Esophagus muscularis mucosa (tissue), 4 donors: Measurements from ENCODE around the gene RCBTB2. TPM values are rescaled to one million over a fixed set of nuclear protein-coding genes. Genes with fewer than 3 reads are reported as not detected.
A peak's percentile ranks its signal among the peaks of the same experiment; 100 is the strongest.

Experiments used
- DNase-seq: peaks from one replicate; pipeline ENCODE4 v3.0.0-alpha.2; 2017; ENCODE audit errors: extremely low spot score
- H3K27ac ChIP-seq, 4 donors: fragments of 200-600 bp; sonication (generic); replicated peaks in 1 of 4; 1 replicate in 3 of 4; 2 replicates in 1 of 4; pipeline ENCODE4 v1.5.1; 2016 to 2019; ENCODE audit warnings: mild to moderate bottlenecking in 1 of 4
- H3K27me3 ChIP-seq, 4 donors: fragments of 200-600 bp; sonication (generic); one replicate each; pipeline versions ENCODE4 v1.5.1 to v1.6.0; 2016 to 2019
- H3K36me3 ChIP-seq, 4 donors: fragments of 200-600 bp; sonication (generic); one replicate each; pipeline ENCODE4 v1.5.1; 2016 to 2019
- H3K4me1 ChIP-seq, 4 donors: fragments of 200-600 bp; sonication (generic); one replicate each; pipeline ENCODE4 v1.5.1; 2016 to 2019
- H3K4me3 ChIP-seq, 4 donors: fragments of 200-600 bp; sonication (generic); 1 replicate in 2 of 4; 2 replicates in 2 of 4; pipeline ENCODE4 v1.5.1; 2016 to 2019; ENCODE audit warnings: mild to moderate bottlenecking in 4 of 4, moderate library complexity in 1 of 4
- H3K9me3 ChIP-seq, 4 donors: fragments of 200-600 bp; sonication (generic); 1 replicate in 3 of 4; 2 replicates in 1 of 4; pipeline ENCODE4 v1.5.1; 2016 to 2019
- CTCF ChIP-seq, 3 experiments: fragments of 200-600 bp in 2 of 3; fragments of 450-650 bp in 1 of 3; sonication (generic) in 2 of 3; IDR thresholded peaks; one replicate each; pipeline ENCODE4 v1.5.1; 2017 to 2019; ENCODE audit warnings: antibody characterized with exemption in 3 of 3, mild to moderate bottlenecking in 2 of 3, moderate library complexity in 1 of 3
- EP300 ChIP-seq: sonication (generic); formaldehyde crosslinking; IDR thresholded peaks from one replicate; pipeline ENCODE4 v1.6.1; 2017; ENCODE audit warnings: antibody characterized with exemption
- POLR2A ChIP-seq: fragments of 450-650 bp; IDR thresholded peaks from one replicate; pipeline ENCODE4 v1.6.1; 2017; ENCODE audit warnings: antibody characterized with exemption, moderate library complexity, mild to moderate bottlenecking, low read depth
- POLR2AphosphoS5 ChIP-seq, 2 donors: sonication (generic); formaldehyde crosslinking; IDR thresholded peaks; one replicate each; pipeline ENCODE4 v1.6.1; 2017; ENCODE audit warnings: antibody characterized with exemption in 2 of 2
- WGBS: methylation state at CpG from one replicate; pipeline ENCODE4 v1.1.5; 2018; 5-methylcytosine and 5-hydroxymethylcytosine counted together
- intact Hi-C: fragments of 100-400 bp; cut with DNase I; formaldehyde crosslinking; loops from one replicate; pipeline ENCODE4 v1.15.1; 2023
- total RNA-seq, 4 donors: library from RNA; depleted of rRNA; stranded (reverse); fragments of >200 nt; gene quantifications; one replicate each; pipeline versions ENCODE4 v1.1.0 to v1.2.1, GENCODE V29; 2016

The RCBTB2 gene
- total RNA-seq, 4 donors from 2014 or later: 10.1 to 14.5 (median 11.0) TPM

- Histone ChIP-seq H3K4me3 (no peak overlapping the region), H3K27me3 (no peaks in the 10 kb centered on the region), H3K9me3 (no peaks in the 10 kb centered on the region), H3K4me1 (peaks cover 4 to 20% (median 17%) of the 10 kb centered on the region in 4 donors), H3K36me3 (no peaks in the 10 kb centered on the region), H3K27ac (no peak overlapping the region)
- no peak for TF ChIP-seq CTCF (IDR thresholded peaks at IDR 0.05)
- TF ChIP-seq EP300: no peak
- no peak for TF ChIP-seq POLR2A
- TF ChIP-seq POLR2AphosphoS5 (IDR thresholded peaks at IDR 0.05): no peak
- no peak for DNase-seq
- intact Hi-C loops: no loop called here
- WGBS: 94% methylated on average over 2 of the region's 2 CpGs
Observed at GRCh38 chr13:48535766-48536165, 2.9 kb upstream of the RCBTB2 start.

- TF ChIP-seq POLR2A (no peak), EP300 (no peak)
- Histone ChIP-seq H3K27me3 (no peaks in the 10 kb centered on the region), H3K36me3 (no peaks in the 10 kb centered on the region), H3K9me3 (no peaks in the 10 kb centered on the region), H3K4me3 (no peak overlapping the region), H3K4me1 (peaks cover 4 to 20% (median 17%) of the 10 kb centered on the region in 4 donors), H3K27ac (no peak overlapping the region)
- intact Hi-C loops: no loop called here
- 94% methylated on average over 5 of the region's 5 CpGs for WGBS
- DNase-seq: no peak
Observed at GRCh38 chr13:48534911-48535501, 2.1 kb upstream of the RCBTB2 start.

GRCh38 chr13:48533961-48534600 lies 1.2 kb upstream of the RCBTB2 start:
- intact Hi-C loops: no loop called here
- Histone ChIP-seq H3K4me3 (no peak overlapping the region), H3K27ac (peak overlapping the region; percentile 95 to 99 (median 97)), H3K36me3 (no peaks in the 10 kb centered on the region), H3K9me3 (no peaks in the 10 kb centered on the region), H3K27me3 (no peaks in the 10 kb centered on the region), H3K4me1 (peaks cover 4 to 20% (median 17%) of the 10 kb centered on the region in 4 donors)
- no peak for TF ChIP-seq POLR2AphosphoS5 (IDR thresholded peaks at IDR 0.05)
- no peak for TF ChIP-seq EP300
- TF ChIP-seq POLR2A: no peak
- no peak for TF ChIP-seq CTCF (IDR thresholded peaks at IDR 0.05)
- WGBS: 83% methylated on average over 9 of the region's 9 CpGs
- no peak for DNase-seq

- no peaks in the 10 kb centered on the region for H3K9me3 ChIP-seq
- DNase-seq: peak; percentile 94
- peaks cover 4 to 26% (median 19%) of the 10 kb centered on the region in 4 donors for H3K4me1 ChIP-seq
- WGBS: 6% methylated on average over 14 of the region's 16 CpGs
- H3K27me3 ChIP-seq: no peaks in the 10 kb centered on the region
- no peak for TF ChIP-seq EP300
- no peak for TF ChIP-seq POLR2A
- no peak for TF ChIP-seq CTCF (IDR thresholded peaks at IDR 0.05)
- no peak for TF ChIP-seq POLR2AphosphoS5 (IDR thresholded peaks at IDR 0.05)
- peak overlapping the region; percentile 76 to 93 (median 80) for H3K4me3 ChIP-seq
- H3K36me3 ChIP-seq: no peaks in the 10 kb centered on the region
- peak overlapping the region; percentile 95 to 99 (median 97) for H3K27ac ChIP-seq
- intact Hi-C loops: no loop called here
Observed at GRCh38 chr13:48532256-48532505, 699 bp downstream of the RCBTB2 start.

GRCh38 chr13:48531416-48532255 lies 1.2 kb downstream of the RCBTB2 start:
- no peaks in the 10 kb centered on the region for H3K27me3 ChIP-seq
- no peaks in the 10 kb centered on the region for H3K36me3 ChIP-seq
- H3K9me3 ChIP-seq: no peaks in the 10 kb centered on the region
- peak overlapping the region; percentile 76 to 93 (median 80) for H3K4me3 ChIP-seq
- H3K4me1 ChIP-seq: peaks cover 4 to 26% (median 19%) of the 10 kb centered on the region in 4 donors
- WGBS: 44% methylated on average over 19 of the region's 19 CpGs
- no peak for DNase-seq
- H3K27ac ChIP-seq: peak overlapping the region; percentile 95 to 99 (median 97)
- no peak for TF ChIP-seq CTCF (IDR thresholded peaks at IDR 0.05)
- no peak for TF ChIP-seq POLR2A
- no peak for TF ChIP-seq EP300
- no peak for TF ChIP-seq POLR2AphosphoS5 (IDR thresholded peaks at IDR 0.05)
- intact Hi-C loops: loop anchor here (2.0 kb wide), 1 partner anchor 35 kb away; no protein-coding TSS in a partner anchor
